ENCODE data around the gene THAP3.

Gene THAP3

GRCh38 chr1:6667139-6667538 is 42.5 kb downstream of the THAP3 start:
- no peak overlapping the region for H3K4me3 ChIP-seq (ENCODE audit: low read length)
- no peak for TF ChIP-seq CTCF (conservative IDR thresholded peaks at IDR 0.05; ENCODE audit: low read length)
- no peak for DNase-seq (ENCODE audit: low read depth)

- no peak for TF ChIP-seq CTCF (conservative IDR thresholded peaks at IDR 0.05; ENCODE audit: low read length)
- no peak for DNase-seq (ENCODE audit: low read depth)
- H3K4me3 ChIP-seq (ENCODE audit: low read length), result no peak overlapping the region
These were observed 43.8 kb downstream of the THAP3 start for GRCh38 chr1:6668503-6668902.

- DNase-seq (ENCODE audit: low read depth), result no peak
- no peak overlapping the region for H3K4me3 ChIP-seq (ENCODE audit: low read length)
- TF ChIP-seq CTCF (conservative IDR thresholded peaks at IDR 0.05; ENCODE audit: low read length), result no peak
These were observed 47.9 kb downstream of the THAP3 start for GRCh38 chr1:6672558-6672957.

GRCh38 chr1:6673816-6674398 is 49.2 kb downstream of the THAP3 start:
- no peak for DNase-seq (ENCODE audit: low read depth)
- TF ChIP-seq CTCF (conservative IDR thresholded peaks at IDR 0.05; ENCODE audit: low read length), result no peak
- no peak overlapping the region for H3K4me3 ChIP-seq (ENCODE audit: low read length)

- no peak for DNase-seq (ENCODE audit: low read depth)
- no peak for TF ChIP-seq CTCF (conservative IDR thresholded peaks at IDR 0.05; ENCODE audit: low read length)
These were observed 50.1 kb downstream of the THAP3 start for GRCh38 chr1:6674771-6675170.

GRCh38 chr1:6675941-6676340 is 51.3 kb downstream of the THAP3 start:
- no peak overlapping the region for H3K4me3 ChIP-seq (ENCODE audit: low read length)
- no peak for DNase-seq (ENCODE audit: low read depth)
- no peak for TF ChIP-seq CTCF (conservative IDR thresholded peaks at IDR 0.05; ENCODE audit: low read length)

More at GRCh38 chr1:6674771-6675170, 50.1 kb downstream of the THAP3 start:
- H3K4me3 ChIP-seq (ENCODE audit: low read length), result no peak overlapping the region
